Coronary artery (tissue), 2 donors: ENCODE data around the gene GATB.

ENCODE experiments used
- DNase-seq: peaks from one replicate; pipeline ENCODE4 v3.0.0-alpha.2; 2017; ENCODE audit warnings: low spot score
- H3K27ac ChIP-seq, 2 donors: fragments of 200-600 bp; sonication (generic); one replicate each; pipeline ENCODE4 v1.5.1; 2016 to 2019
- H3K4me3 ChIP-seq: fragments of 200-600 bp; sonication (generic); 2 replicates; pipeline ENCODE4 v1.5.1; 2016; ENCODE audit warnings: mild to moderate bottlenecking, moderate library complexity
- CTCF ChIP-seq: fragments of 200-600 bp; sonication (generic); IDR thresholded peaks from one replicate; pipeline ENCODE4 v1.5.1; 2019; ENCODE audit warnings: antibody characterized with exemption

The GATB gene

GRCh38 chr4:151691639-151692442 lies 69.0 kb downstream of the GATB start:
- Histone ChIP-seq H3K4me3 (no peak overlapping the region), H3K27ac (no peak overlapping the region)
- DNase-seq = no peak
- no peak for TF ChIP-seq CTCF

GRCh38 chr4:151690876-151691275 lies 69.9 kb downstream of the GATB start:
- no peak for DNase-seq
- no peak overlapping the region for H3K27ac ChIP-seq
- TF ChIP-seq CTCF = no peak
- no peak overlapping the region for H3K4me3 ChIP-seq

GRCh38 chr4:151690164-151690870 lies 70.5 kb downstream of the GATB start:
- DNase-seq = no peak
- Histone ChIP-seq H3K4me3 (no peak overlapping the region), H3K27ac (no peak overlapping the region)
- no peak for TF ChIP-seq CTCF

GRCh38 chr4:151689211-151689991 lies 71.4 kb downstream of the GATB start:
- H3K27ac ChIP-seq = no peak overlapping the region
- no peak for DNase-seq
- TF ChIP-seq CTCF = no peak
- H3K4me3 ChIP-seq = no peak overlapping the region

- H3K27ac ChIP-seq = no peak overlapping the region
- H3K4me3 ChIP-seq = no peak overlapping the region
- no peak for DNase-seq
- no peak for TF ChIP-seq CTCF
Measured at GRCh38 chr4:151688785-151689043, 72.1 kb downstream of the GATB start.

- TF ChIP-seq CTCF = no peak
Measured at GRCh38 chr4:151688003-151688784, 72.6 kb downstream of the GATB start.

More at GRCh38 chr4:151688003-151688784, 72.6 kb downstream of the GATB start:
- DNase-seq = no peak
- no peak overlapping the region for H3K4me3 ChIP-seq
- no peak overlapping the region for H3K27ac ChIP-seq
